K562 (cell line): Measurements from ENCODE around the gene C16orf78. TPM values are rescaled to one million over a fixed set of nuclear protein-coding genes. Genes with fewer than 3 reads are reported as not detected.

Experiments used
- ATAC-seq: fragments of 200-7000 bp; cut with Tn5 transposase; 3 replicates; pipeline ENCODE4 v1.9.1; 2020; ENCODE audit warnings: moderate library complexity
- BruUV-seq: library from RNA; stranded (reverse); fragments of 400-500 nt; replicated peaks from 2 replicates; lab custom pipeline; 2021; lab: Mats Ljungman, UMichigan
- CTCF ChIA-PET: fragments of 300-600 bp; formaldehyde crosslinking; extraction: SDS; loops from one replicate; lab custom pipeline; 2021; ENCODE audit warnings: low intra/inter-chr PET ratio; lab: Yijun Ruan, JAX
- POLR2A ChIA-PET: fragments of 300-600, 350-650 bp; sonication (Branson Sonifier 250); formaldehyde crosslinking; extraction: SDS; loops from one replicate; lab custom pipeline; 2021; ENCODE audit warnings: antibody characterized with exemption, inconsistent platforms; lab: Yijun Ruan, JAX
- DNase-seq, 4 experiments: peaks; one replicate each; pipeline versions ENCODE4 v3.0.0 to v3.0.0-alpha.2; 2011 to 2018; ENCODE audit warnings: low spot score in 3 of 4, mixed read lengths in 3 of 4; ENCODE audit errors: extremely low read depth in 1 of 4
- FAIRE-seq: peaks from 2 replicates; lab custom pipeline; 2011; peaks lifted over from hg19 to GRCh38; lab: Jason Lieb, UNC
- H2AFZ ChIP-seq: 2 replicates; pipeline ENCODE4 v1.6.0; 2011; ENCODE audit warnings: low read depth, low read length, control low read depth, inconsistent platforms
- H3K27ac ChIP-seq: fragments of 200-600 bp; 3 replicates; pipeline ENCODE4 v1.8.0; 2011; ENCODE audit warnings: low read depth, mild to moderate bottlenecking, control low read depth, inconsistent platforms, low read length, moderate library complexity, mixed read lengths; ENCODE audit errors: extremely low read depth
- H3K27me3 ChIP-seq, 2 experiments: fragments of 300-600 bp in 1 of 2; 2 replicates in 1 of 2; 3 replicates in 1 of 2; pipeline versions ENCODE4 v1.6.0 to v1.8.0; 2011; ENCODE audit warnings: inconsistent platforms in 2 of 2, low read length in 2 of 2, mild to moderate bottlenecking in 1 of 2, mixed read lengths in 1 of 2, moderate library complexity in 1 of 2; ENCODE audit not compliant: control insufficient read depth in 2 of 2, insufficient read depth in 2 of 2
- H3K36me3 ChIP-seq: fragments of 300-600 bp; 3 replicates; pipeline ENCODE4 v1.8.0; 2011; ENCODE audit warnings: mild to moderate bottlenecking, low read length, inconsistent platforms; ENCODE audit not compliant: control insufficient read depth, insufficient read depth
- H3K4me1 ChIP-seq, 2 experiments: fragments of 200-600 bp in 1 of 2; replicated peaks in 1 of 2; 2 replicates in 1 of 2; 3 replicates in 1 of 2; pipeline versions ENCODE4 v1.5.1 to v1.8.0; 2011; ENCODE audit warnings: inconsistent platforms in 2 of 2, low read length in 2 of 2, mild to moderate bottlenecking in 1 of 2, mixed read lengths in 1 of 2, moderate library complexity in 1 of 2; ENCODE audit not compliant: control insufficient read depth in 2 of 2, insufficient read depth in 2 of 2
- H3K4me2 ChIP-seq: 2 replicates; pipeline ENCODE4 v1.6.1; 2011; ENCODE audit warnings: low read length, control low read depth, inconsistent platforms, mixed read lengths; ENCODE audit not compliant: insufficient read depth
- H3K4me3 ChIP-seq: fragments of 200-600 bp; sonication (generic), shearing (Covaris generic); 2 replicates; pipeline ENCODE4 v1.5.1; 2016; ENCODE audit warnings: control low read depth, inconsistent platforms
- H3K79me2 ChIP-seq: fragments of 200-600 bp; 3 replicates; pipeline ENCODE4 v1.8.0; 2011; ENCODE audit warnings: low read length, inconsistent platforms; ENCODE audit not compliant: control insufficient read depth, insufficient read depth
- H3K9ac ChIP-seq, 2 experiments: 2 replicates each; pipeline versions ENCODE4 v1.6.0 to v1.6.1; 2011; ENCODE audit warnings: low read depth in 2 of 2, low read length in 2 of 2, control low read depth in 1 of 2, inconsistent platforms in 1 of 2, mild to moderate bottlenecking in 1 of 2, mixed read lengths in 1 of 2; ENCODE audit not compliant: insufficient read depth in 1 of 2
- H3K9me1 ChIP-seq: one replicate; pipeline ENCODE4 v1.6.0; 2011; ENCODE audit warnings: inconsistent platforms, mild to moderate bottlenecking, low read length, moderate library complexity; ENCODE audit not compliant: control insufficient read depth, insufficient read depth
- H3K9me3 ChIP-seq: replicated peaks from 2 replicates; pipeline ENCODE4 v1.5.1; 2011; ENCODE audit warnings: low read depth, low read length, inconsistent platforms; ENCODE audit not compliant: control insufficient read depth, insufficient read depth
- H4K20me1 ChIP-seq: replicated peaks from 2 replicates; pipeline ENCODE4 v1.6.1; 2011; ENCODE audit warnings: low read length, inconsistent platforms, mixed read lengths; ENCODE audit not compliant: control insufficient read depth, insufficient read depth
- ASH1L ChIP-seq: fragments of 450-650 bp; IDR thresholded peaks from 2 replicates; pipeline ENCODE4 v1.6.1; 2018; ENCODE audit warnings: borderline replicate concordance, mild to moderate bottlenecking, low read depth; ENCODE audit not compliant: partially characterized antibody
- CCNT2 ChIP-seq: IDR thresholded peaks from 2 replicates; pipeline ENCODE4 v1.6.1; 2011; ENCODE audit warnings: borderline replicate concordance, low read depth, mild to moderate bottlenecking, moderate library complexity, mixed read lengths, low read length; ENCODE audit not compliant: insufficient read length; ENCODE audit errors: extremely low read depth
- FOXM1 ChIP-seq, 2 experiments: fragments of 450-650 bp in 1 of 2; sonication (generic) in 1 of 2; formaldehyde crosslinking in 1 of 2; IDR thresholded peaks; 2 replicates each; pipeline versions ENCODE4 v1.6.1 to v1.9.0; 2017 to 2022; ENCODE audit warnings: low read depth in 2 of 2, mild to moderate bottlenecking in 2 of 2, missing genetic modification reagents in 1 of 2, moderate library complexity in 1 of 2
- HDAC3 ChIP-seq: fragments of 450-650 bp; IDR thresholded peaks from 2 replicates; pipeline ENCODE4 v1.6.1; 2018; ENCODE audit warnings: borderline replicate concordance, mild to moderate bottlenecking, moderate library complexity; ENCODE audit not compliant: partially characterized antibody
- IRF2 ChIP-seq: sonication (generic); formaldehyde crosslinking; IDR thresholded peaks from 2 replicates; pipeline ENCODE4 v1.8.1; 2022; ENCODE audit warnings: mild to moderate bottlenecking, missing genetic modification reagents
- MECOM ChIP-seq: fragments of 250-450 bp; sonication (Bioruptor Pico); IDR thresholded peaks from 2 replicates; pipeline ENCODE4 v1.8.0; 2022; ENCODE audit warnings: inconsistent platforms
- NEUROD1 ChIP-seq: fragments of 150-350 bp; IDR thresholded peaks from 2 replicates; pipeline ENCODE4 v1.6.1; 2014; ENCODE audit warnings: borderline replicate concordance, low read length, low read depth; ENCODE audit not compliant: partially characterized antibody
- PCBP2 ChIP-seq: fragments of 200-400 bp; formaldehyde crosslinking; IDR thresholded peaks from 2 replicates; pipeline ENCODE4 v1.6.1; 2018; ENCODE audit warnings: low read length, low read depth, mild to moderate bottlenecking, moderate library complexity; ENCODE audit not compliant: poor library complexity, severe bottlenecking
- PML ChIP-seq: IDR thresholded peaks from 2 replicates; pipeline ENCODE4 v1.6.1; 2012; ENCODE audit warnings: low read length, inconsistent platforms
- SIN3A ChIP-seq, 2 experiments: fragments of 150-350 bp in 1 of 2; IDR thresholded peaks; 2 replicates each; pipeline ENCODE4 v1.6.1; 2011 to 2016; ENCODE audit warnings: borderline replicate concordance in 2 of 2, low read depth in 2 of 2, low read length in 2 of 2, mild to moderate bottlenecking in 2 of 2, moderate library complexity in 2 of 2; ENCODE audit not compliant: control insufficient read depth in 1 of 2
- ZKSCAN8 ChIP-seq: fragments of 200-800 bp; sonication (Bioruptor generic); IDR thresholded peaks from 2 replicates; pipeline ENCODE4 v1.6.1; 2016; ENCODE audit warnings: missing genetic modification characterization, missing compliant biosample characterization
- ZNF239 ChIP-seq: fragments of 250-450 bp; sonication (Bioruptor Pico); IDR thresholded peaks from 2 replicates; pipeline ENCODE4 v1.4.0; 2020; ENCODE audit warnings: mild to moderate bottlenecking
- WGBS: fragments of 100-300 bp; shearing (Covaris generic); methylation state at CpG from one replicate; pipeline ENCODE4 v1.1.6; 2016; ENCODE audit warnings: low coverage, mixed read lengths; ENCODE audit not compliant: insufficient coverage; ENCODE audit errors: missing lambda C conversion rate; 5-methylcytosine and 5-hydroxymethylcytosine counted together
- in situ Hi-C: fragments of 300-500 bp; cut with MboI; formaldehyde crosslinking; loops from 4 replicates; pipeline ENCODE4 v1.15.0; 2018; ENCODE audit warnings: inconsistent platforms, mixed read lengths
- intact Hi-C: fragments of 100-400 bp; cut with micrococcal nuclease; formaldehyde crosslinking; loops from 2 replicates; pipeline ENCODE4 v1.14.2; 2022
- polyA plus RNA-seq, 8 experiments: library from polyadenylated mRNA; depleted of rRNA in 4 of 8; stranded (reverse) in 5 of 8; unstranded in 3 of 8; fragments of >200 nt; fragmentation: Nextera tagmentation in 2 of 8; fragmentation: Illumina TruSeq in 1 of 8; extraction: Ambion mirVana in 2 of 8; extraction: Trizol in 1 of 8; gene quantifications; 2 replicates each; pipeline versions ENCODE4 v1.2.1 to v1.2.3, GENCODE V29; 2011 to 2014; ENCODE audit warnings: inconsistent platforms in 1 of 8, missing spikeins in 1 of 8
- total RNA-seq, 7 experiments: library from RNA; depleted of rRNA in 6 of 7; stranded (reverse); fragments of >200 nt in 6 of 7; fragmentation: Illumina TruSeq in 2 of 7; extraction: Trizol in 2 of 7; gene quantifications; 2 replicates each; pipeline versions ENCODE4 v1.2.1 to v1.2.3, GENCODE V29; 2011 to 2021; ENCODE audit warnings: low replicate concordance in 1 of 7
- TF ChIP-seq, protein P1 (sequence below): IDR thresholded peaks from 3 replicates; pipeline ENCODE4 v1.6.1; 2011; ENCODE audit warnings: borderline replicate concordance, mild to moderate bottlenecking, moderate library complexity; ENCODE audit not compliant: insufficient read length; ENCODE audit errors: extremely low read depth
- TF ChIP-seq, protein P2 (sequence below): sonication (generic); formaldehyde crosslinking; IDR thresholded peaks from 2 replicates; pipeline ENCODE4 v1.9.0; 2022; ENCODE audit warnings: mild to moderate bottlenecking, missing genetic modification reagents
- TF ChIP-seq, protein P3 (sequence below): IDR thresholded peaks from 2 replicates; pipeline ENCODE4 v1.6.1; 2016; ENCODE audit warnings: missing genetic modification characterization, missing compliant biosample characterization

C16orf78 gene
- total and polyA plus RNA-seq, 9 of the 15 experiments (the other 6 are each of a cell fraction or from before 2014, with no cell fraction given) = not detected

DNA sequence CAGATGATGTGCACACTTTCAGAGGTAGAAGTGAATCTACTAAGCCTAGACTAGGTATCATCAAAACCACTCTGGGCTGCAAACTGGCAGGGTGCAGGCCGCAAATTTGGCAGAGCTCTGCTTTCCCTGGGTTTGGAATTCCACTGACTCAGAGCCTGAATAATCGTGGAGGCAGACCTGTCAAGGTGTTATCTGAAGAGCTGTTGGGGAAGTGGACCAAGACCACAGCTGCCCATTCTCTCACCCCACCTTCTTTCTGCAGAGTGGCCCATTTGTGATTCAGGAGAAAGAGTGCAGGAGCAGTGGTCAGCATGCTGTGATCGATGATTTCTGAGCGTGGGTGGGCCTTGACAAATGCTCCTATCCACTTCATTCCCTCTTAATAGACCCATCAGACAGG is 46.1 kb upstream of the C16orf78 start (continued):
- TF ChIP-seq, protein P1, sequence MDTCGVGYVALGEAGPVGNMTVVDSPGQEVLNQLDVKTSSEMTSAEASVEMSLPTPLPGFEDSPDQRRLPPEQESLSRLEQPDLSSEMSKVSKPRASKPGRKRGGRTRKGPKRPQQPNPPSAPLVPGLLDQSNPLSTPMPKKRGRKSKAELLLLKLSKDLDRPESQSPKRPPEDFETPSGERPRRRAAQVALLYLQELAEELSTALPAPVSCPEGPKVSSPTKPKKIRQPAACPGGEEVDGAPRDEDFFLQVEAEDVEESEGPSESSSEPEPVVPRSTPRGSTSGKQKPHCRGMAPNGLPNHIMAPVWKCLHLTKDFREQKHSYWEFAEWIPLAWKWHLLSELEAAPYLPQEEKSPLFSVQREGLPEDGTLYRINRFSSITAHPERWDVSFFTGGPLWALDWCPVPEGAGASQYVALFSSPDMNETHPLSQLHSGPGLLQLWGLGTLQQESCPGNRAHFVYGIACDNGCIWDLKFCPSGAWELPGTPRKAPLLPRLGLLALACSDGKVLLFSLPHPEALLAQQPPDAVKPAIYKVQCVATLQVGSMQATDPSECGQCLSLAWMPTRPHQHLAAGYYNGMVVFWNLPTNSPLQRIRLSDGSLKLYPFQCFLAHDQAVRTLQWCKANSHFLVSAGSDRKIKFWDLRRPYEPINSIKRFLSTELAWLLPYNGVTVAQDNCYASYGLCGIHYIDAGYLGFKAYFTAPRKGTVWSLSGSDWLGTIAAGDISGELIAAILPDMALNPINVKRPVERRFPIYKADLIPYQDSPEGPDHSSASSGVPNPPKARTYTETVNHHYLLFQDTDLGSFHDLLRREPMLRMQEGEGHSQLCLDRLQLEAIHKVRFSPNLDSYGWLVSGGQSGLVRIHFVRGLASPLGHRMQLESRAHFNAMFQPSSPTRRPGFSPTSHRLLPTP = no peak
- TF ChIP-seq, protein P2, sequence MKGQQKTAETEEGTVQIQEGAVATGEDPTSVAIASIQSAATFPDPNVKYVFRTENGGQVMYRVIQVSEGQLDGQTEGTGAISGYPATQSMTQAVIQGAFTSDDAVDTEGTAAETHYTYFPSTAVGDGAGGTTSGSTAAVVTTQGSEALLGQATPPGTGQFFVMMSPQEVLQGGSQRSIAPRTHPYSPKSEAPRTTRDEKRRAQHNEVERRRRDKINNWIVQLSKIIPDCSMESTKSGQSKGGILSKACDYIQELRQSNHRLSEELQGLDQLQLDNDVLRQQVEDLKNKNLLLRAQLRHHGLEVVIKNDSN = no peak
- TF ChIP-seq ZNF239 (CRISPR knock-in tag) (no peak), ZKSCAN8 (CRISPR knock-in tag) (no peak), PML (no peak)

DNA sequence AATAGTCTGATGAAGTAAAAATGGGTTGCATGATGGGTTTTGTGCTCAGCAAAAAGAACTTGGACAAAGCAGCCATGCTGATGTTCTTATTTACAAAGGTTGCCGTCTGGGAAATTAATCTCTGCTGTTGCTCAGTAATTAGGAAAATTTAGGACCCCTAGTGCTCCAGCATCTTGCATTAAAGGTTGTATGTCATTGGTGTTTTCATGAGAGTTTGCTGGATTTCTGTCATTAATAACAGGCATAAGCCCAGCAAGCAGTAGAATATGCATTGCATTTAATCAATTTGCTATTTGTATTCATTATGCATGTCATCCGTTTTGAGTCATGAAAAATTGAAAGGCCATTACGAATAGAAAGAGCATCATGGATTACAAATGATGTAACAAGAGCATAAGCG is 45.3 kb upstream of the C16orf78 start:
- H3K9me3 ChIP-seq = no peaks in the 10 kb centered on the region
- H3K4me1 ChIP-seq = no peaks in the 10 kb centered on the region
- no peak for DNase-seq
- peaks cover 0 to 2% of the 10 kb centered on the region in 2 experiments; a peak in 1 of 5 replicates for H3K27me3 ChIP-seq
- 0% methylated on average over 4 of the region's 4 CpGs for WGBS
- ChIA-PET POLR2A (no interaction called here), CTCF (no interaction called here)
- no peak overlapping the region for H3K9ac ChIP-seq
- FAIRE-seq = no peak
- no peak overlapping the region for H3K27ac ChIP-seq
- in situ Hi-C loops (no loop called here), intact Hi-C loops (no loop called here)
- no peak for ATAC-seq
- no TSS peak for BruUV-seq
- H3K9me1 ChIP-seq = no peaks in the 10 kb centered on the region
- H3K79me2 ChIP-seq = no peaks in the 10 kb centered on the region
- no peak overlapping the region for H3K4me2 ChIP-seq
- no peaks in the 10 kb centered on the region for H3K36me3 ChIP-seq
- no peaks in the 10 kb centered on the region for H4K20me1 ChIP-seq
- no peak overlapping the region for H2AFZ ChIP-seq
- no peak overlapping the region for H3K4me3 ChIP-seq
- TF ChIP-seq CCNT2 = no peak
- TF ChIP-seq PCBP2 = no peak
- TF ChIP-seq IRF2 (CRISPR knock-in tag) = no peak
- TF ChIP-seq NEUROD1 = no peak
- TF ChIP-seq MECOM (CRISPR knock-in tag) = no peak
- no peak for TF ChIP-seq HDAC3
- TF ChIP-seq, protein P3, sequence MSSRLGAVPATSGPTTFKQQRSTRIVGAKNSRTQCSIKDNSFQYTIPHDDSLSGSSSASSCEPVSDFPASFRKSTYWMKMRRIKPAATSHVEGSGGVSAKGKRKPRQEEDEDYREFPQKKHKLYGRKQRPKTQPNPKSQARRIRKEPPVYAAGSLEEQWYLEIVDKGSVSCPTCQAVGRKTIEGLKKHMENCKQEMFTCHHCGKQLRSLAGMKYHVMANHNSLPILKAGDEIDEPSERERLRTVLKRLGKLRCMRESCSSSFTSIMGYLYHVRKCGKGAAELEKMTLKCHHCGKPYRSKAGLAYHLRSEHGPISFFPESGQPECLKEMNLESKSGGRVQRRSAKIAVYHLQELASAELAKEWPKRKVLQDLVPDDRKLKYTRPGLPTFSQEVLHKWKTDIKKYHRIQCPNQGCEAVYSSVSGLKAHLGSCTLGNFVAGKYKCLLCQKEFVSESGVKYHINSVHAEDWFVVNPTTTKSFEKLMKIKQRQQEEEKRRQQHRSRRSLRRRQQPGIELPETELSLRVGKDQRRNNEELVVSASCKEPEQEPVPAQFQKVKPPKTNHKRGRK (tag) = no peak
- no peak for TF ChIP-seq SIN3A (IDR thresholded peaks at IDR 0.05; ENCODE audit: borderline replicate concordance in 2 of 2, control insufficient read depth in 1 of 2, low read depth in 2 of 2, low read length in 2 of 2)
- TF ChIP-seq FOXM1 (IDR thresholded peaks at IDR 0.05; ENCODE audit: low read depth) = no peak
- TF ChIP-seq FOXM1 (CRISPR knock-in tag; IDR thresholded peaks at IDR 0.05; ENCODE audit: low read depth) = no peak
- no peak for TF ChIP-seq ASH1L
